GOT3 (cell line): ENCODE measurements around the gene FOXN4.
"Not testable (repeated sequence)": the region's sequence is repeated elsewhere in the genome, so short reads cannot be mapped to it uniquely, and the experiment has no call there.

Experiments used
- DNase-seq: peaks from one replicate; lab custom pipeline; 2025; ENCODE audit warnings: mixed read lengths; lab: John Stamatoyannopoulos, UW

Gene FOXN4

GRCh38 chr12:109308534-109309380 is at the start of gene FOXN4:
FOXN4 (minus strand) TSS chr12:109309284; CDS start chr12:109308321, 963 bp downstream.
- no peak for DNase-seq

GRCh38 chr12:109358154-109358869 is 49.2 kb upstream of the FOXN4 start:
- no peak for DNase-seq

- no peak for DNase-seq
Observed at GRCh38 chr12:109357032-109357431, 47.9 kb upstream of the FOXN4 start.

GRCh38 chr12:109356577-109356976 is 47.5 kb upstream of the FOXN4 start:
- DNase-seq: no peak

- DNase-seq: no peak
Observed at GRCh38 chr12:109352184-109352583, 43.1 kb upstream of the FOXN4 start.

GRCh38 chr12:109347589-109347988 is 38.5 kb upstream of the FOXN4 start, which contains the start of gene MYO1H:
MYO1H (plus strand) TSS chr12:109347900; CDS start chr12:109347961, 61 bp downstream.
- DNase-seq: no peak

- no peak for DNase-seq
Observed at GRCh38 chr12:109346920-109347319, 37.8 kb upstream of the FOXN4 start.

- no peak for DNase-seq
Observed at GRCh38 chr12:109345428-109345827, 36.3 kb upstream of the FOXN4 start.

- DNase-seq: no peak
Observed at GRCh38 chr12:109343677-109344076, 34.6 kb upstream of the FOXN4 start.

GRCh38 chr12:109336593-109336992 is 27.5 kb upstream of the FOXN4 start:
- no peak for DNase-seq

- DNase-seq: no peak
Observed at GRCh38 chr12:109334887-109335286, 25.8 kb upstream of the FOXN4 start.

GRCh38 chr12:109331301-109331952 is 22.3 kb upstream of the FOXN4 start:
- no peak for DNase-seq

GRCh38 chr12:109330282-109331230 is 21.5 kb upstream of the FOXN4 start:
- DNase-seq: no peak

GRCh38 chr12:109329686-109330085 is 20.6 kb upstream of the FOXN4 start:
- no peak for DNase-seq

- no peak for DNase-seq
Observed at GRCh38 chr12:109329003-109329402, 19.9 kb upstream of the FOXN4 start.

GRCh38 chr12:109321294-109321693 is 12.2 kb upstream of the FOXN4 start:
- not testable (repeated sequence) for DNase-seq

- no peak for DNase-seq
Observed at GRCh38 chr12:109310247-109311125, 1.4 kb upstream of the FOXN4 start.

- DNase-seq: no peak
Observed at GRCh38 chr12:109309381-109310246, 530 bp upstream of the FOXN4 start.

GRCh38 chr12:109307051-109307450 is 2.0 kb downstream of the FOXN4 start:
- DNase-seq: no peak
